Caco-2 (cell line): ENCODE measurements around the gene S1PR1. TPM values are rescaled to one million over a fixed set of nuclear protein-coding genes. Genes with fewer than 3 reads are reported as not detected.

Experiments
- BruUV-seq: library from RNA; stranded (reverse); fragments of 400-500 nt; replicated peaks from 2 replicates; lab custom pipeline; 2021; lab: Mats Ljungman, UMichigan
- CTCF ChIA-PET: fragments of 300-600 bp; sonication (Branson Sonifier 250); formaldehyde crosslinking; loops from one replicate; lab custom pipeline; 2022; ENCODE audit warnings: antibody characterized with exemption; lab: Charles Lee
- POLR2A ChIA-PET: fragments of 300-600 bp; sonication (Branson Sonifier 250); formaldehyde crosslinking; loops from one replicate; lab custom pipeline; 2022; ENCODE audit warnings: antibody characterized with exemption; lab: Charles Lee
- DNase-seq, 2 experiments: peaks; one replicate each; pipeline versions ENCODE4 v3.0.0 to v3.0.0-alpha.2; 2020 to 2022
- H3K27me3 ChIP-seq: replicated peaks from 2 replicates; pipeline ENCODE4 v1.6.0; 2011; ENCODE audit warnings: low read length; ENCODE audit not compliant: control insufficient read depth, insufficient read depth
- H3K36me3 ChIP-seq: 2 replicates; pipeline ENCODE4 v1.5.1; 2011; ENCODE audit warnings: low read length; ENCODE audit not compliant: control insufficient read depth, insufficient read depth
- H3K4me1 ChIP-seq: fragments of 250-450 bp; sonication (Bioruptor Pico); 2 replicates; pipeline ENCODE4 v1.5.1; 2020; ENCODE audit warnings: mild to moderate bottlenecking
- H3K4me3 ChIP-seq: 2 replicates; pipeline ENCODE4 v1.5.1; 2011; ENCODE audit warnings: low read depth, mild to moderate bottlenecking, control low read depth, low read length
- H3K9me3 ChIP-seq: fragments of 250-450 bp; sonication (Bioruptor Pico); 2 replicates; pipeline ENCODE4 v1.5.1; 2020; ENCODE audit warnings: mild to moderate bottlenecking, moderate library complexity
- H3K27ac Mint-ChIP-seq: one replicate; pipeline ENCODE4 v1.8.0; 2022; ENCODE audit warnings: mixed read lengths; ENCODE audit not compliant: unreplicated experiment
- H3K27me3 Mint-ChIP-seq: one replicate; pipeline ENCODE4 v1.8.0; 2022; ENCODE audit warnings: mixed read lengths; ENCODE audit not compliant: insufficient read depth, unreplicated experiment
- H3K36me3 Mint-ChIP-seq: one replicate; pipeline ENCODE4 v1.8.0; 2022; ENCODE audit warnings: mild to moderate bottlenecking, mixed read lengths; ENCODE audit not compliant: insufficient read depth, unreplicated experiment
- H3K4me1 Mint-ChIP-seq: one replicate; pipeline ENCODE4 v1.8.0; 2022; ENCODE audit warnings: low read depth, mixed read lengths; ENCODE audit not compliant: unreplicated experiment
- H3K4me3 Mint-ChIP-seq: one replicate; pipeline ENCODE4 v1.8.0; 2022; ENCODE audit warnings: mild to moderate bottlenecking, moderate library complexity, mixed read lengths; ENCODE audit not compliant: unreplicated experiment
- H3K9me3 Mint-ChIP-seq: one replicate; pipeline ENCODE4 v1.8.0; 2022; ENCODE audit warnings: mixed read lengths; ENCODE audit not compliant: unreplicated experiment
- CTCF ChIP-seq, 2 experiments: fragments of 200-600 bp in 1 of 2; IDR thresholded peaks; 1 replicate in 1 of 2; 2 replicates in 1 of 2; pipeline versions ENCODE4 v1.5.1 to v1.8.0; 2011 to 2022; ENCODE audit warnings: antibody characterized with exemption in 1 of 2, control low read depth in 1 of 2, inconsistent platforms in 1 of 2, low read depth in 1 of 2, low read length in 1 of 2, mild to moderate bottlenecking in 1 of 2, moderate library complexity in 1 of 2; ENCODE audit not compliant: insufficient read depth in 1 of 2, severe bottlenecking in 1 of 2, unreplicated experiment in 1 of 2
- intact Hi-C: fragments of 100-400 bp; cut with micrococcal nuclease; formaldehyde crosslinking; loops from one replicate; pipeline ENCODE4 v1.10.0; 2022; ENCODE audit not compliant: unreplicated experiment
- total RNA-seq: library from RNA; stranded (reverse); gene quantifications from 2 replicates; pipeline ENCODE4 v1.2.3, GENCODE V29; 2022

Gene S1PR1
- total RNA-seq, 1 experiment from 2014 or later = not detected

GRCh38 chr1:101278845-101279244 is 42.0 kb downstream of the S1PR1 start:
- Histone ChIP-seq H3K36me3 (no peaks in the 10 kb centered on the region), H3K4me3 (no peak overlapping the region), H3K9me3 (no peaks in the 10 kb centered on the region), H3K4me1 (no peaks in the 10 kb centered on the region), H3K27me3 (no peaks in the 10 kb centered on the region)
- TF ChIP-seq CTCF (IDR thresholded peaks at IDR 0.05; ENCODE audit: insufficient read depth in 1 of 2, low read depth in 1 of 2, low read length in 1 of 2, severe bottlenecking in 1 of 2, unreplicated experiment in 1 of 2) = no peak
- CTCF ChIA-PET = no interaction called here
- BruUV-seq = no TSS peak
- Mint-ChIP-seq H3K36me3 (no peaks in the 10 kb centered on the region), H3K27ac (no peak overlapping the region), H3K9me3 (no peaks in the 10 kb centered on the region), H3K27me3 (peaks cover 11% of the 10 kb centered on the region), H3K4me3 (no peak overlapping the region), H3K4me1 (no peaks in the 10 kb centered on the region)
- intact Hi-C loops = no loop called here
- DNase-seq = no peak
- POLR2A ChIA-PET = no interaction called here

- TF ChIP-seq CTCF (IDR thresholded peaks at IDR 0.05; ENCODE audit: insufficient read depth in 1 of 2, low read depth in 1 of 2, low read length in 1 of 2, severe bottlenecking in 1 of 2, unreplicated experiment in 1 of 2) = no peak
- H3K27me3 Mint-ChIP-seq = peaks cover 11% of the 10 kb centered on the region
- Histone ChIP-seq H3K4me1 (no peaks in the 10 kb centered on the region), H3K36me3 (no peaks in the 10 kb centered on the region), H3K27me3 (no peaks in the 10 kb centered on the region), H3K4me3 (no peak overlapping the region), H3K9me3 (no peaks in the 10 kb centered on the region)
- ChIA-PET CTCF (no interaction called here), POLR2A (no interaction called here)
- no peaks in the 10 kb centered on the region for H3K9me3 Mint-ChIP-seq
- H3K36me3 Mint-ChIP-seq = no peaks in the 10 kb centered on the region
- H3K4me3 Mint-ChIP-seq = no peak overlapping the region
- BruUV-seq = no TSS peak
- no peak for DNase-seq
- H3K27ac Mint-ChIP-seq = no peak overlapping the region
- intact Hi-C loops = no loop called here
- H3K4me1 Mint-ChIP-seq = no peaks in the 10 kb centered on the region
Measured at GRCh38 chr1:101280049-101280592, 43.3 kb downstream of the S1PR1 start.

GRCh38 chr1:101280942-101281654 is 44.3 kb downstream of the S1PR1 start:
- BruUV-seq = no TSS peak
- ChIA-PET CTCF (no interaction called here), POLR2A (no interaction called here)
- Mint-ChIP-seq H3K36me3 (no peaks in the 10 kb centered on the region), H3K27ac (no peak overlapping the region), H3K4me3 (no peak overlapping the region), H3K4me1 (no peaks in the 10 kb centered on the region), H3K27me3 (peaks cover 11% of the 10 kb centered on the region), H3K9me3 (no peaks in the 10 kb centered on the region)
- H3K4me1 ChIP-seq = no peaks in the 10 kb centered on the region
- DNase-seq = no peak
- intact Hi-C loops = no loop called here
- no peak overlapping the region for H3K4me3 ChIP-seq
- no peak for TF ChIP-seq CTCF (IDR thresholded peaks at IDR 0.05; ENCODE audit: insufficient read depth in 1 of 2, low read depth in 1 of 2, low read length in 1 of 2, severe bottlenecking in 1 of 2, unreplicated experiment in 1 of 2)
- no peaks in the 10 kb centered on the region for H3K36me3 ChIP-seq
- no peaks in the 10 kb centered on the region for H3K27me3 ChIP-seq
- no peaks in the 10 kb centered on the region for H3K9me3 ChIP-seq
